WTC11 (cell line): Measurements from ENCODE around the gene PAK1. TPM values are rescaled to one million over a fixed set of nuclear protein-coding genes. Genes with fewer than 3 reads are reported as not detected.

Source experiments
- ATAC-seq: fragments of 200-7000 bp; cut with Tn5 transposase; 2 replicates; pipeline ENCODE4 v1.10.0; 2021; ENCODE audit warnings: mild to moderate bottlenecking, moderate library complexity
- CTCF ChIA-PET: fragments of 300-600 bp; sonication (Branson Sonifier 250); formaldehyde crosslinking; loops from one replicate; lab custom pipeline; 2021; ENCODE audit warnings: antibody characterized with exemption; lab: Charles Lee
- POLR2A ChIA-PET: fragments of 350-600 bp; sonication (Branson Sonifier 250); formaldehyde crosslinking; loops from one replicate; lab custom pipeline; 2021; ENCODE audit warnings: antibody characterized with exemption; lab: Charles Lee
- DNase-seq: peaks from one replicate; pipeline ENCODE4 v3.0.0; 2021; ENCODE audit warnings: low spot score
- H3K27ac Mint-ChIP-seq: 2 replicates; pipeline ENCODE4 v1.8.0; 2021; ENCODE audit warnings: mixed read lengths
- H3K27me3 Mint-ChIP-seq: 2 replicates; pipeline ENCODE4 v1.8.0; 2021; ENCODE audit warnings: low read depth, mild to moderate bottlenecking, moderate library complexity, mixed read lengths
- H3K36me3 Mint-ChIP-seq: 2 replicates; pipeline ENCODE4 v1.8.0; 2021; ENCODE audit warnings: mixed read lengths
- H3K4me1 Mint-ChIP-seq: 2 replicates; pipeline ENCODE4 v1.8.0; 2022; ENCODE audit warnings: mixed read lengths
- H3K4me3 Mint-ChIP-seq: 2 replicates; pipeline ENCODE4 v1.8.0; 2021; ENCODE audit warnings: mild to moderate bottlenecking, moderate library complexity, mixed read lengths
- H3K9me3 Mint-ChIP-seq: 2 replicates; pipeline ENCODE4 v1.8.0; 2021; ENCODE audit warnings: mixed read lengths
- ATF2 ChIP-seq: sonication (generic); formaldehyde crosslinking; IDR thresholded peaks from 2 replicates; pipeline ENCODE4 v1.8.1; 2022; ENCODE audit warnings: low read depth, missing genetic modification reagents, borderline replicate concordance
- FOXK1 ChIP-seq: sonication (generic); formaldehyde crosslinking; IDR thresholded peaks from 2 replicates; pipeline ENCODE4 v1.8.0; 2022; ENCODE audit warnings: mild to moderate bottlenecking, moderate library complexity, missing genetic modification reagents
- FOXP1 ChIP-seq: sonication (generic); formaldehyde crosslinking; IDR thresholded peaks from 2 replicates; pipeline ENCODE4 v1.8.0; 2022; ENCODE audit warnings: missing genetic modification reagents, mild to moderate bottlenecking, moderate library complexity, borderline replicate concordance
- GRHL2 ChIP-seq: fragments of 250-450 bp; sonication (Bioruptor Pico); IDR thresholded peaks from 2 replicates; pipeline ENCODE4 v1.8.0; 2022; ENCODE audit warnings: mild to moderate bottlenecking, moderate library complexity; ENCODE audit not compliant: insufficient replicate concordance, severe bottlenecking
- IRF1 ChIP-seq: sonication (generic); formaldehyde crosslinking; IDR thresholded peaks from 2 replicates; pipeline ENCODE4 v1.8.0; 2023; ENCODE audit warnings: missing genetic modification reagents
- JUN ChIP-seq: sonication (generic); formaldehyde crosslinking; IDR thresholded peaks from 2 replicates; pipeline ENCODE4 v1.8.0; 2023; ENCODE audit warnings: mild to moderate bottlenecking, missing genetic modification reagents
- KAT7 ChIP-seq: sonication (generic); formaldehyde crosslinking; IDR thresholded peaks from 2 replicates; pipeline ENCODE4 v1.8.1; 2023; ENCODE audit warnings: missing genetic modification reagents, mild to moderate bottlenecking, borderline replicate concordance
- NFE2L1 ChIP-seq: sonication (generic); formaldehyde crosslinking; IDR thresholded peaks from 2 replicates; pipeline ENCODE4 v1.8.1; 2023; ENCODE audit warnings: missing genetic modification reagents
- NFYB ChIP-seq: sonication (generic); formaldehyde crosslinking; conservative IDR thresholded peaks from 2 replicates; pipeline ENCODE4 v1.8.0; 2022; ENCODE audit warnings: low read depth, missing genetic modification reagents
- SMAD3 ChIP-seq: sonication (generic); formaldehyde crosslinking; IDR thresholded peaks from 2 replicates; pipeline ENCODE4 v1.8.0; 2022; ENCODE audit warnings: missing genetic modification reagents, mild to moderate bottlenecking, borderline replicate concordance
- SP1 ChIP-seq: sonication (generic); formaldehyde crosslinking; conservative IDR thresholded peaks from 2 replicates; pipeline ENCODE4 v1.8.1; 2022; ENCODE audit warnings: missing genetic modification reagents
- TEAD4 ChIP-seq: sonication (generic); formaldehyde crosslinking; IDR thresholded peaks from 2 replicates; pipeline ENCODE4 v1.8.0; 2022; ENCODE audit warnings: mild to moderate bottlenecking, missing genetic modification reagents
- USF1 ChIP-seq: sonication (generic); formaldehyde crosslinking; IDR thresholded peaks from 2 replicates; pipeline ENCODE4 v1.8.0; 2022; ENCODE audit warnings: mild to moderate bottlenecking, missing genetic modification reagents
- ZMAT4 ChIP-seq: fragments of 250-450 bp; sonication (Bioruptor Pico); IDR thresholded peaks from 2 replicates; pipeline ENCODE4 v1.9.0; 2021; ENCODE audit warnings: mild to moderate bottlenecking
- ZNF281 ChIP-seq: sonication (generic); formaldehyde crosslinking; IDR thresholded peaks from 2 replicates; pipeline ENCODE4 v1.8.0; 2023; ENCODE audit warnings: mild to moderate bottlenecking, missing genetic modification reagents
- ZNF396 ChIP-seq: fragments of 250-450 bp; sonication (Bioruptor Pico); IDR thresholded peaks from 2 replicates; pipeline ENCODE4 v1.8.0; 2021; ENCODE audit warnings: mild to moderate bottlenecking, moderate library complexity, borderline replicate concordance
- ZNF671 ChIP-seq: fragments of 250-450 bp; sonication (Bioruptor Pico); IDR thresholded peaks from 2 replicates; pipeline ENCODE4 v1.8.0; 2021; ENCODE audit warnings: mild to moderate bottlenecking
- ZSCAN18 ChIP-seq: fragments of 250-450 bp; sonication (Bioruptor Pico); IDR thresholded peaks from 2 replicates; pipeline ENCODE4 v2.1.2; 2022; ENCODE audit warnings: mild to moderate bottlenecking, moderate library complexity
- total RNA-seq: library from RNA; stranded (reverse); gene quantifications from 3 replicates; pipeline ENCODE4 v1.2.3, GENCODE V29; 2021
- TF ChIP-seq, protein P1 (sequence below): sonication (generic); formaldehyde crosslinking; conservative IDR thresholded peaks from 2 replicates; pipeline ENCODE4 v1.8.1; 2022; ENCODE audit warnings: mild to moderate bottlenecking, missing genetic modification reagents
- TF ChIP-seq, protein P2 (sequence below): sonication (generic); formaldehyde crosslinking; IDR thresholded peaks from 2 replicates; pipeline ENCODE4 v1.8.1; 2023; ENCODE audit warnings: mild to moderate bottlenecking, missing genetic modification reagents, moderate library complexity
- TF ChIP-seq, protein P3 (sequence below): sonication (generic); formaldehyde crosslinking; IDR thresholded peaks from 2 replicates; pipeline ENCODE4 v1.8.1; 2022; ENCODE audit warnings: mild to moderate bottlenecking, missing genetic modification reagents, moderate library complexity, borderline replicate concordance

Gene PAK1
- total RNA-seq, 1 experiment from 2014 or later: 160 TPM

DNA sequence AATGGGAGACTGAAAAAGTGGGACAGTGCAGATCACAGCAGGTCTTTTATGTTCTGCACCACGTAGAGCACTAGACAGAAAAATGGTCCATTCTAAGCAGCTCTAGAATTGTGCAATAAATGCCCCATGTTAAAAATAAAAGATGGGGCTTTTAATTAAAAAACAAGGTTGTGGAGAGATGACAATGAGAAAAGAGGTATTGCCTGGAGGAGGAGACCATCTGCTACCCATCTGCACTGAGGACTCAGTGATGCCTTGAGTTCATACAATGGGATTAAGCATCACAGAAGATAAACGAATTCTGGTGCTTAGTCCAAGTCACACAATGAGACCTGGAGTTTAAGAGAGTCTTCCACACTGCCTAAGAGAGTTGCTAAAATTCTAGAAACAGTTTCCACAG lies 73.6 kb downstream of the PAK1 start (continued):
- TF ChIP-seq ZNF281 (CRISPR knock-in tag) (no peak), ZSCAN18 (CRISPR knock-in tag) (no peak)

- POLR2A ChIA-PET: no interaction called here
- Mint-ChIP-seq H3K27me3 (no peaks in the 10 kb centered on the region), H3K9me3 (peaks cover 3% of the 10 kb centered on the region; the same call in 1 of the 2 replicates), H3K4me1 (peaks cover 27% of the 10 kb centered on the region), H3K4me3 (no peak overlapping the region), H3K27ac (no peak overlapping the region), H3K36me3 (peaks cover 9% of the 10 kb centered on the region)
- ATAC-seq: no peak
- no peak for DNase-seq
- no peak for TF ChIP-seq GRHL2 (CRISPR knock-in tag)
- CTCF ChIA-PET: no interaction called here
Observed at GRCh38 chr11:77397631-77398030, 76.3 kb downstream of the PAK1 start.

DNA sequence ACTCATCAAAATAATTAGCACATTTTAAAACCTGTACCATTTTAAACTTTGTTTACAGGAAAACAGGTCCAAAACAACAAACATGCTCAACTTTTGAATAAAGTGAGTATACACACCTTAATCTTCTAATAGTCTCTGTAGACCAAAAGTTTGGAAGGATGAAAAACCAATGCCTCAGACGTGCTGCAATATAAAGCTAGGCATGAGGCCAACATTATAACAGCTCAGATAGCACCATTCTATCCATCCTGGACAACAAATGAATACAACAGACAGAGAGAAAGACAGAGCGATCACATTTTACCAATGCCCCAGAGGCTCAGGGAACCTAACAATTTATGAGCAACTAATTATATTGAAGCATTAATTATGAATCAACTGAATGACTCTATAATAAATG lies 77.0 kb downstream of the PAK1 start:
- TF ChIP-seq SP1 (CRISPR knock-in tag) (no peak), TEAD4 (CRISPR knock-in tag) (no peak), ZSCAN18 (CRISPR knock-in tag) (no peak), FOXK1 (CRISPR knock-in tag) (no peak), ZNF671 (CRISPR knock-in tag) (no peak), JUN (CRISPR knock-in tag) (no peak), KAT7 (CRISPR knock-in tag) (no peak), NFE2L1 (CRISPR knock-in tag) (no peak), IRF1 (no peak), ZMAT4 (CRISPR knock-in tag) (no peak), SMAD3 (CRISPR knock-in tag) (no peak), ATF2 (CRISPR knock-in tag) (no peak), FOXP1 (CRISPR knock-in tag) (no peak), NFYB (CRISPR knock-in tag) (no peak), ZNF396 (no peak), USF1 (CRISPR knock-in tag) (no peak)
- TF ChIP-seq, protein P1, sequence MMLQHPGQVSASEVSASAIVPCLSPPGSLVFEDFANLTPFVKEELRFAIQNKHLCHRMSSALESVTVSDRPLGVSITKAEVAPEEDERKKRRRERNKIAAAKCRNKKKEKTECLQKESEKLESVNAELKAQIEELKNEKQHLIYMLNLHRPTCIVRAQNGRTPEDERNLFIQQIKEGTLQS: no peak
- TF ChIP-seq, protein P2, sequence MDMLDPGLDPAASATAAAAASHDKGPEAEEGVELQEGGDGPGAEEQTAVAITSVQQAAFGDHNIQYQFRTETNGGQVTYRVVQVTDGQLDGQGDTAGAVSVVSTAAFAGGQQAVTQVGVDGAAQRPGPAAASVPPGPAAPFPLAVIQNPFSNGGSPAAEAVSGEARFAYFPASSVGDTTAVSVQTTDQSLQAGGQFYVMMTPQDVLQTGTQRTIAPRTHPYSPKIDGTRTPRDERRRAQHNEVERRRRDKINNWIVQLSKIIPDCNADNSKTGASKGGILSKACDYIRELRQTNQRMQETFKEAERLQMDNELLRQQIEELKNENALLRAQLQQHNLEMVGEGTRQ (CRISPR knock-in tag): no peak
- TF ChIP-seq, protein P3, sequence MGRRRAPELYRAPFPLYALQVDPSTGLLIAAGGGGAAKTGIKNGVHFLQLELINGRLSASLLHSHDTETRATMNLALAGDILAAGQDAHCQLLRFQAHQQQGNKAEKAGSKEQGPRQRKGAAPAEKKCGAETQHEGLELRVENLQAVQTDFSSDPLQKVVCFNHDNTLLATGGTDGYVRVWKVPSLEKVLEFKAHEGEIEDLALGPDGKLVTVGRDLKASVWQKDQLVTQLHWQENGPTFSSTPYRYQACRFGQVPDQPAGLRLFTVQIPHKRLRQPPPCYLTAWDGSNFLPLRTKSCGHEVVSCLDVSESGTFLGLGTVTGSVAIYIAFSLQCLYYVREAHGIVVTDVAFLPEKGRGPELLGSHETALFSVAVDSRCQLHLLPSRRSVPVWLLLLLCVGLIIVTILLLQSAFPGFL (CRISPR knock-in tag): no peak
- TF ChIP-seq, all 79 proteins: peak for 0
- Mint-ChIP-seq H3K27ac (no peak overlapping the region), H3K9me3 (peaks cover 3% of the 10 kb centered on the region; the same call in 1 of the 2 replicates), H3K27me3 (no peaks in the 10 kb centered on the region), H3K36me3 (peaks cover 9% of the 10 kb centered on the region), H3K4me1 (peaks cover 19% of the 10 kb centered on the region), H3K4me3 (no peak overlapping the region)
- DNase-seq (no peak), ATAC-seq (no peak)
- ChIA-PET POLR2A (no interaction called here), CTCF (no interaction called here)
